Suprapubic skin (tissue), 4 donors: ENCODE measurements around the gene FOXRED2.

Experiments used
- CTCF ChIP-seq, 2 donors: fragments of 200-600 bp in 1 of 2; fragments of 450-650 bp in 1 of 2; sonication (generic) in 1 of 2; IDR thresholded peaks; one replicate each; pipeline ENCODE4 v1.5.1; 2016 to 2019; ENCODE audit warnings: antibody characterized with exemption in 2 of 2, mild to moderate bottlenecking in 1 of 2, moderate library complexity in 1 of 2
- EP300 ChIP-seq: sonication (generic); formaldehyde crosslinking; IDR thresholded peaks from one replicate; pipeline ENCODE4 v1.6.1; 2017; ENCODE audit warnings: antibody characterized with exemption
- POLR2A ChIP-seq, 2 donors: fragments of 450-650 bp; IDR thresholded peaks; one replicate each; pipeline ENCODE4 v1.6.1; 2017; ENCODE audit warnings: antibody characterized with exemption in 2 of 2, mild to moderate bottlenecking in 2 of 2, moderate library complexity in 2 of 2
- POLR2AphosphoS5 ChIP-seq, 3 donors: sonication (generic); formaldehyde crosslinking; IDR thresholded peaks; one replicate each; pipeline ENCODE4 v1.6.1; 2017; ENCODE audit warnings: antibody characterized with exemption in 3 of 3

- TF ChIP-seq CTCF (IDR thresholded peaks at IDR 0.05) (no peak), EP300 (no peak), POLR2AphosphoS5 (IDR thresholded peaks at IDR 0.05) (no peak), POLR2A (IDR thresholded peaks at IDR 0.05) (no peak)
Measured at GRCh38 chr22:36491155-36491554, 15.7 kb downstream of the FOXRED2 start.
